A673 (cell line): ENCODE measurements around the gene BCKDHA.

Source experiments
- CTCF ChIP-seq: fragments of 300-800, 200-600 bp; sonication (generic); conservative IDR thresholded peaks from 2 replicates; pipeline ENCODE4 v1.5.1; 2017; ENCODE audit warnings: low read depth, mild to moderate bottlenecking, antibody characterized with exemption, low read length, moderate library complexity, mixed read lengths
- EZH2 ChIP-seq: fragments of 200-600 bp; sonication (generic); IDR thresholded peaks from 2 replicates; pipeline ENCODE4 v1.6.1; 2017; ENCODE audit warnings: borderline replicate concordance, low read depth, mild to moderate bottlenecking, mixed read lengths, antibody characterized with exemption, low read length; ENCODE audit not compliant: poor library complexity, severe bottlenecking

- TF ChIP-seq CTCF, result no peak
- no peak for TF ChIP-seq EZH2
Observed at GRCh38 chr19:41398598-41398997, 980 bp downstream of the BCKDHA start.
